ENCODE data around the gene EPS8L3.

Gene EPS8L3

DNA sequence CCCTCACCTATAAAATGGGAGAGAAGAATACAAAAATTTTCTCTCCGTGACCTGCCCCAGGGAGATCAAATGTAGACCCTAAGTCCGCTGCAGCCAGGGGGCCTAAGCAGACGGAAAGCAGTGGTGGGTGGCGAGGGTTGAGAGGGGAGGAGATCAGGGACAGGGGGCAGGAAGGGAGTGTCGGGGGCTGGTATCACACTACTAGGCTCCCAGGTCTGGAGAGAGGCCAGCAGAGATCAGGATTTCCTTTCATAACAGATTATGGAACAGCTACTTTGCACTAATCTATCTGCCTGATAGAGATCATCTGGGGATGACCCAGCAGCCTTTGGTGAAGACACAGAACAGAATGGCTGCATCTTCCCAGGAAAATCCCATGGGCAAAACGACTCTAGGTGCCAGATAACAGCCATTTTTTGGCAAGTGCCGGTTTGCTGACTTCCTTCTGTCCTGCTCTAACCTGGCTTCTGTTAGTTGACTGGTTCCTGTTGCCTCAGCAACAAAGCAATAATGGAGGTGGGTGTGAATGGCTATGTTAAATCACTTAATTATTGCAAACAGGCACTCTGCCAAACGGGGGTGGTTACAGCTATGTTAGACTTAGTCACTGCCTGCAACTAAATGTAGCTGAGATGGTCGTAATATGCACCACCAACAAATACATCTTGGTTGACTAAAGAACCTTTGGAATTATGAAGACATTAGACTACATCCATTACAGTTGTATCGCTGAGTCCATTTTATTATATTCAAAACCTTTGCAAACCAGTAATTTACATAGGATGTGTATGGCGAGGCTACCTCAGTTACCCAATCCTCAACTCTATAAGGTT, 30.0 kb upstream of the EPS8L3 start:
- DNase-seq = peak; percentile 69

DNA sequence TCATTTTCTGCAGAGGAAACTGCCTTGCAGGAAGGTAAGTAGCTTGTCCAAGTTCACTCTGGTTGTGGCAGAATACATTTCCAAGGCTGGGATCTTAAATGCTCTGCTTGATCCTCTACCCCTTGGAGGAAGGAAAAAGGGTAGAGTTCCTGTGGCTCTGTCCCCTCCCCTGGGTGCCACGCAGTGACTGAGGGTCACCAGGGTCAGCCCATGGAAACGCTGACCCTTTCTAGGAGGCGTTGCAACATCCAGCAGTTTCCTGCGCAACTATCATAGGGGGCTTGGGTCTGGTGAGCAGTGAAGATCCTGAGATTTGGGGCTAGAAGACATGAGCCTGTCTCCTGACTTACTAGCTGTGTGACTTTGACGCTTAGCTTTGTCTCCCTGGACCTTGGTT, 29.4 kb upstream of the EPS8L3 start:
- no peak for DNase-seq

DNA sequence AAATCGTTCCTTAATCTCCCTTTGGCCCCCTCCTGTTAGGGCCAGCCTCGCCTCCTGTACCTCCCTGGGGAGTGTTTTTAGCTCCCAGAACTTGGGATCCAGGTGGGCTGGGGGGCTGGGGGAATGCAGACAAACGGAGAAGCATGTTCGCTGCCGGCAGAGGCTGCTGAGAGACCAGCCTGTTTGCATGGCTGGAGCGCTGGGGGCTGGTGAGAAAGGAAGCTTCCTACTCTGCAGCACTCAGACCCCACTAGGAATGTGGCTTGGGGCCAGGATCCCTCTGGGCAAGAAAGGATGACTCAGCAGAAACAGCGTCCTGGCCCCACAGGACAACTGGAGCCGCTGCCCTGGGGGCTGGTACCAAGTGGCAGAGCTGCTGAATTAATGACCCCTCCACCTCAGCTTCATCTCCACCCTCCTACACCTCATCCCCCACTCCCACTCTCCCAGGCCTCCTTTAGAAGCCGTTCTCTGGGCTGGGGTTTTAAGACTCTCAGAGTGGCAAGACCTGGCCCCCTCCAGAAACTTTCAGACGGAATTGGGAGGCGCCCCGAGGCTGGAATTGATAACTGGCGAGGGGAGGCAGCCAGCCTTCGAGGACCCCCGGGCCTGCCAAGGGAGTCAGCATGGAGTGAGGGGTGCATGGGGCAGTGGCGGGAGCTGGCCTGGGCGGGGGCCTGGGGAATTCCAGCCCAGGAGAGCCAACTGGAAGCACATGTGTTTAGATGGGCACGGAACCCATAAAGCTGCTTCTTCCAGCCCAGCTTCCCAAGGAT, 28.5 kb upstream of the EPS8L3 start:
- no peak for DNase-seq

DNA sequence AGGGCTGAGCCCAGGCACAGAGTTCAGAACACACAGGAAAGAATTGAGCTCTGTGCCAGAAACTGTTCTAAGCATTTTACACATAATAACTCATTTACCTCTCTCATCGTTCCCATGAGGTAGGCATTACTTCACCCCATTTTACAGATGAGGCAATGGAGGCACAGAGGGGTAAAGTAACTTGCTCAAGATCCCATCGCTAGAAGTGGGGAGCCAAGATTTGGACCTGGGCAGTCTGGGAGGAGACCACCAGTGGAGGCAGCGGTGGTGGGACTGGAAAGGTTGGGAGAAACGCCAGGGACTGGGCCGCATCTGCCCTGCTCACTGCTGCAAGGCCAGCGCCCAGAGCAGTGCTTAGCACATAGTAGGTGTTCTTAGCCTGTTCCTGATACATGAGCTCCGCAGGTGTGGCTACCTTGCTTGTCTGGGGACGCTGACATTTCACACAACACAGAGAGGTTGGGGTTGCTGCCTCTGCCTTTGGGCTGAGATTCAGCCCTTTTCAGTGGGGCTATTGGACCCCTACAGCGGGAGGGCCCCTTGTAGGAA, 27.8 kb upstream of the EPS8L3 start:
- DNase-seq = no peak

DNA sequence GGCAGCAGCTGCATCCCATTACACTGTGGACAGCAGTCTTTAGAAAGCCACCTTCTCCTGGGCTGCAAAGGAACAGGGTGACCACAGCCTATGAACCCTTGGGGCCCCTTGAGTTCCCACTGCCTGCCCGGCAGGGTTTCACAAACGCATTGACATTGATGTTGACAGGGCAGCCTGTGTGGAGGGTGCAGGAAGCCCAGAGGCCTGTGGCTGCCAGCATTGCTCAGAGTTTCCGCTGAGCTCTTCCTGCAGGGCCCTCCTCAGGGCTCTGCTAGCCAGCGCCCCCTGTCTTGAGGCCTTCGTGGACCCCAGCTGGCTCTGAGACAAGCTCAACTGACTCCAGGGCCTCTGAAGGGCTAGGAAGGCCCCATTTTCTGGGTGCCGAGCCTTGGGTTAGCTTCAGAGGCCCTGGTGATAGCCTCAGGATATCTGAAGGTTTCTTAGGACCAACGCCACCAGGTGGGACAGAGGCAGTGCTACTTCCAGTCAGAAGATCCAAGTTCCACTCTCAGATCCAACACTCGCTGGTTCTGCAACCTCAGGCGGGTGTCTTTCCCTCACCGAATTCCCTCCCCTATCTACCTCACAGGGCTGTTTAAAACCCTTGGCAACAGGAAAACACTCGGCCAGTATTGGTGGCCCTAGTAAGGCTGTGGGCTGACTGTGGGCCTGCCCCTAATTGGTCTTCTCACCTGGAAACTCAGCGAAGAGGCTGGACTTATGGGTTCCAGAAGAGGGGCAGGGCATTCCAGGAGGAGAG, 27.2 kb upstream of the EPS8L3 start:
- DNase-seq = peak; percentile 81

DNA sequence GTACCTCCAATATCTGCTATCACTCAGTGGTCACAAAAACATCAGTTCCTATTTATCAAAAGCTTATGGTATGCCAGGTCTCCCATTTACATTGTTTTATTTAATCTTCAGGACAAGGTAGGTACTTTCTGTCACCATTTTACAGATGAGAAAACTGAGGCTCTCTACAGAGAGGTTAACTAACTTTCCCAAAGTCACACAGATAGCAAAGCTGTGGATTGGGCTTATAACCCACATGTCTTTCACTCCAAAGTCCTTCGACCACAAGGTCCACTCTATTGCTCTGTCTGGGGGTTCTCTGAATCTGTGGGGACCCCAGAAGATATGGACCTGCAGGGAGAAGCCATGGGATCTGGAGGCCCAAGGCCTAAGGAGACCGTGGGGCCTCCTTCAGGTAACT, 26.6 kb upstream of the EPS8L3 start:
- no peak for DNase-seq

DNA sequence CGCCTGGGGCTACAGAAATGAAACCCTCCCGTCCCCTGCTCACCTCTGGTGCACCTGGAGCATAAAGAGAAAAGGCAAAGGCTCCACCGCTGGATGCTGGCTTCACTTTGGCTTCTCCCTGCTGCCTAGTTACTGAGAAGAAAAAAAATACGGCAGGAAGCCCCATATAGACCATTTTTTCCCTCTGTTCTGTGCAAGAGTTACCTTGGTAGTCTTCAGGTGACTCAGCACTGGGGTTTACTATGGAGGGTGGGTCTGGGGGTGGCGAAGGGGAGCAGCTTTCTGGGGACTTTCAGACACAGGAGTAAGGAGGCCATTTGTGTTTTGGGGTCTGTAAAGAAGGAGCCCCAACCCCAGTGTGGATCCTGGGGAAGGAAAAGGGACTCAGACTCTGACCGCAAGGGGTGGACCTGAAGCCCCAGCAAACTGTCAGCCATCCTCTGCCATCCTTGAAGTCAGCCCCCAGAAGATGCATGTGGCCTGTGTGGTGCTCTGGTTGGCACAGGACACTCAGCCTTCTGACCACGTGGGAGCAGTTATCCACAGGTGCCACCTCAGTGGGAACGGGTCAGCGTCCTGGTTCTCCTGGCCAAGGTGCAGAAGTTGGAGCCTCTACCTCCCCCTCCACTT, 25.9 kb upstream of the EPS8L3 start:
- DNase-seq = no peak

DNA sequence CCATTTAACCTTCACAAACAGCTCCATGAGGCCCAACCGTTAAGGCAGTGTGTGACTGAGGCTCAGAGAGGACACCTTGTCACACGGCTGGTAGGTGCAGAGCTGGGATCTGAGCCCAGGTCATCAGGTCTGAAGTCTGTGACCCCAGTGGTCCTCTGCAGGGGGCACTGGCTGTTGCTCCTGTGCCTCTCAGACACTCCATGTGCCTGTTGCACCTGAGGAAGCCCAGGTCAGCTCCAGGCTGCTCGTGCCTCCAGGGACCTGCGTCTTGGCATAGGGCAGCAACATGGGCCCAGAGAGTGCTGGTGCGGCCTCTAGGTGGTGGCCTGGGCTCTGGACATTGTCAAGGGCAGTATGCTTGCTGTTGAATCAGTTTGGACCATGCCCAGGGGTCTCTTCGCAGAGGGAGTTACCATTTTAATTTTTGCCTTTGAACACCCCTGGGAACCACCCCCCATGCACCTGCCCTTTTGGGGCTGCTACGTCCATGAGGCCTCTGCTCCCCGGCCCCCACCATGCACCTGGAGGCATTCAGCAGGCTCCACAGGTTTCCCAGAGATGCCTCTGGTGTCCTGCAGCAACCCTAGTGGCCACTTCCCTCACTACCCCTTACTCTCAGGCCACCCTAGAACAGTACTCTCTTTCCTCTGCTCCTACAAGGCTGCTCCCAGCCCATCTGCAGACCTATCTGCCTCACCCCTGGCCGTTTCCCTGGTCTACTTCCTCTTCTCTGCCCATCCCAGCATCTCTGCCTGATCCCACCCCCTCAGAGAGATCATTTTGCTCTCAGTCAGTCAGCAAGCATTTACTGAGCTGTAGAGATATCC, 25.2 kb upstream of the EPS8L3 start:
- no peak for DNase-seq

DNA sequence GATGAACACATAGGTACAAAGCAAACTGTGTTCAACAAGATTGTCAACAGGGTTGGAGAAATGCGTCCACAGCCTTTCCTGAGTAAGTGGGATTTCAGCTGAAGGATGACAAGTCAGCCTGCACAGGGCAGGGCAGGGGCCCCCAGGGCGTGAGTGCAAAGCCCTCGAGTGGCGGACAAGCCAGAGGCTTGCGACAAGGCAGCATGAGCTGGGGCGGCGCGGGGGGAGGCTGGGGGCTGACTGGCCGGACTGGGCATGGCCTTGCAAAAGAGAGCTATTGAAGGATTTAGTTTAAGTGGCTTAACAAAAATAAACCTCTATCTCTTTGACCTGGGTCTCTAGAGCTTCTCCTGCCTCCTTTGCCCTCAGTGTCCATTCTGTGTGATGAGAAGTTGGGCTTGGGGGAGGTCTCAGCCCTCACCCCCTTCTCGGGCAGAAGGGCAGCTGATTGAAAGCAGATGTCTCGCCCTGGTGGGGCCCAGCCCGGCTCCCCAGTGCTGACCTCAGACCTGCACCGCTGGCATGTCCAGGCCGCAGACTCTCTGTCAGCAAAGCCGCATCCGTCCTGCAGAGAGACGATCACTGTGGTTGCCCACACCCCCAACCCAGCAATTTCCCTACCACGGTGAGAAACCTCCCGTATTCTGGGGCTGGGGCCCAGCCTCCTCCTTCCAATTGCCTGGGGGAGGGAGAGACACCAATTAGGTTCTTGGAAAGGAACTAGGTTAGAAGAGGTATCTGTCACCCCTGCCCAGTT, 24.3 kb upstream of the EPS8L3 start:
- peak; percentile 28 for DNase-seq

DNA sequence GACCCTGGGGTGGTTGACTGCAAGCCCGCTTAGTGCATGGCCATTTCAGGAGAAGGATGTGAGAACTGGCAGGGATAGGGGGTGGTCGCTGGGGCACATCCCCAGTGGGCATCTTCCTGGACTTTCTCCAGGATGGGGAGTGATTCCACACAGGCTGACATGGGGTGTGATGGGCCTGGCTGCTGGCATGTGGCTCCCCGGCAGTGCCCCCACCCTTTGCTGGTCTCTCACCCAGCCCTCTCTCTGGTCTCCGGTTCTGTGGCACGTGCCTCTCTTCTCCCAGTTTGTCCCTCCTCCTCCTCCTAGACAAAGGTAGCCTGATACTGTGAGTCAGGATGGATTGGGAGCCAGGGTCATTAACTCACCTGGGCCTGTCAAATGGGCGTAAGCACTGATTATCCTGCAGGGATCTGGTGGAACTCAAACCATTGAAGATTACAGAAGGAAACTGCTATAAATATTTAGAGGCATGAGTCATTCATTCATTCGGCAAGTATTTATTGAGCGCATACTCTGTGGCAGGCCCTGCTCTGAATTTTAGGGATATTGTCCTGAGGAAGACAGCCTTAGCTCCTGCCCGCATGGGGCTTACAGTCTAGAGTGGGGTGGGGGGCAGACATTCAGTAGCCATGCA, 23.6 kb upstream of the EPS8L3 start:
- no peak for DNase-seq

DNA sequence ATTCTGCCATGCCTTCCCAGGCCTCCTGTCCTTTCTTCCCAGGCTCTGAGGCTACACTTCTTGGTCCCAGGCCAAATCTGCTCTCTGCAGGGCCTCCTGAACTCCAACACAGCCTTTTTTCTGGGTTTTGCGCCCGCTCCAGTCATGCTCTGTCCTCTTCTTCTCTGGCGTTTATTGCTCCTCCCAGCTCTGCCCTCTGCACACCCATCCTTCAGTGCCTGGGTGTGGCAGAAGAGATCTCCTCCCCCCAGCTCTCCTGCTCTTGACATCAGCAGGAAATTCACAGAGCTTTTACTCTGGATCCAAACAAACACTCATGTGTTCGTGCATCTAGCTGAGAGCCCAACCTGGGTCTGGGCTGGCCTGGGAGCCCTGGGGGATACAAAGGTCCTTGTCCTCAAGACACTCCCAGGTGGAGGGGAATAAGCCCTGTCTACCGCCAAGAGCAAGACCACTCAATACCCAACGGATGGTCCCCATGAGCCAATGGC, 22.9 kb upstream of the EPS8L3 start:
- no peak for DNase-seq

DNA sequence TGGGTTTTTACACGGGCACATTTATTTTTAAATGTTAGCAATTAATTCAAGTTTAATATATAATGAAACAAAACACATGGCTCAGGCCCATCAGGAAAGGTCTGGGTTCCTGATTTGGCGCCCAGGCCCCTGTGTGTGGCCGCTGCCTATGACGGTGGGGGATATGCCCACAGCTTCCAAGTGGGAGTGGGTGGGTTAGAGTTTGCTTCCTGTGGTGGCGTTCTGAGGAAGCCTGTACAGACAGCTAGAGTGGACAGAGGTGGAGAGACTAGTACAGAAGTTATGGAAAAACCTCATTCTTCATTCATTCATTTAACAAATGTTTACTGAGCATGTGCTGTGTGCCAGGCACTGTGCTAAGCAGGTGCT, 22.4 kb upstream of the EPS8L3 start:
- no peak for DNase-seq

DNA sequence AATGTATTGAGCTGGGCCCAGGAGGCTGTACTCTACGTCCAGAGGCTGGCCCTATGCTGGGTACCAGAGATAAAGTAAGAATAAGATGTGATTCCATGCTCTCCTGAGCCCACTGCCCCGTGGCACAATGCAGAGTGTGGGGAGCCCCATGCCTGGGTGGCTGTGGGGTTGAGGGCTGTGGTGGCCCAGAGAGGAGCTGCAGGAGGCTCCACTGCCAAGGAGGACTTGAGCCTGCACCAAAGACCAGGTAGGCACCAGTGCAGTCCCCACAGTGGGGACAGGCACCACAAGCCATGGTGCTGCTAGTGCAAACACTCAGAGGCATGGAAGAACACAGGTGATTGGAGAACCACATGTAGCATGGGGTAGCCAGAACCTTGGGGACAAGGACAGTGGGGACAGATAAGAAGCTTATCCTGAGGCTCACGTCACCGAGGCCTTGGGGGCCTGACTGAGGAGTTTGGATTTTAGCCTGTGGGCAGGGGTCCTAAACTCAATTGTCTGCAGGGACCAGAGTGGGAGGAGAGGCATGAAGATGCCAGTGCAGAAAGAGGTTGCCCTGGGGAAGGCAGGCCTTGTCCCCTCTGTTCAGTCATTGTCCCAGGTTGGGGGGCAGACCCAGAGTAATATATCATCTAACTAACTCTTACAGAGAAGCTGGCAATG, 21.9 kb upstream of the EPS8L3 start:
- no peak for DNase-seq

DNA sequence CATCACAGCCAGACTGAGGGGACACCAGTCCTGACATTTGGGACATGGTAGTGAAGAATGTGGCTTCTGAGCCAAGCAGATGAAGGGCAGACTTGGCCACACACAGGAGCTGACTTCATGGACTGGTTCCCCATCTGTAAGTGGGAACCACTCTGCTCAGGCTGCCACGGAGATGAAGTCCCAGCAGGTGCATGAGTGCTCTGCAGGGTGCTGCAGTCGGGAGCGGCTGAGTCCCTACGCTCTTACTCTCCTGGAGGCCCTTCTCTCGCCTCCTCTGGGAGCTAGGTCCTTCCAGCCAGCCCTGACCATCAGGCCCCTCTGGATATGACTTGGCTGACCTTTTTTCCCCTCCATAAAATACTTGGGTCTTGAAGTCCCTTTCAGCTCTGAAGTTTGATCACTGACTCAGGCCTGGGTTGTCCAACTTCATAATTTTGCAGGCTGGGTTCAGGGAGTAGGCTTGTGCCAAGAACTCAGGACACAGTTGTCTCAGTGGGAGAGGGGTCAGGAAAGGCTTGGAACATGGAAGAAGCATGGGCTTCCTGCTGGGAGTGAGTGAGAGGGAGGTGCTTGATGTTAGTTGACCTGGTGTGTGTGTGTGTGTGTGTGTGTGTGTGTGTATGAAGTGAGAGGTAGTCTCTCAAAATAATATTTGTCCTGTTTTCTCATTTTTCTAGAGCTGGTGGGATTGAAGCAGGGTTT, 21.0 kb upstream of the EPS8L3 start:
- DNase-seq = no peak

DNA sequence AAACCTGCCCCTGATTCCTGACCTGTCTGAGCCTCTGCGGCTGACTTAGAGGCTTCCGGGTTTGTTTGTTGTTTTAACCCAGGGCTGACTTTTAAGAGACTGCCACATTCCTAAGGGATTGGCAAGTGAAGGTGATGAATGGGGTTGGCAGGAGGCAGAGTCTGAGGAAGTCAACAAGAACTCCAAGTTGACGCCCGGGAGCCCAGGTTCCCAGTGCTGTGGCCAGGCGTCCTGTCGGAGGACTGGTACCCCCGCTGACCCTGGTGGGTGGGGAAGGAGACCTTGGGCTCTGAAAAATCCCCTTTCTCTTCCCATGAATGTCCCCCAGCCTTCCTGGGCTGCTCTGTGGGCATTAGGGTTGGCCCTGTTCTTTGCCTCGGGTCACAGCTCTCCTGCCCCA, 19.7 kb upstream of the EPS8L3 start:
- DNase-seq = no peak

DNA sequence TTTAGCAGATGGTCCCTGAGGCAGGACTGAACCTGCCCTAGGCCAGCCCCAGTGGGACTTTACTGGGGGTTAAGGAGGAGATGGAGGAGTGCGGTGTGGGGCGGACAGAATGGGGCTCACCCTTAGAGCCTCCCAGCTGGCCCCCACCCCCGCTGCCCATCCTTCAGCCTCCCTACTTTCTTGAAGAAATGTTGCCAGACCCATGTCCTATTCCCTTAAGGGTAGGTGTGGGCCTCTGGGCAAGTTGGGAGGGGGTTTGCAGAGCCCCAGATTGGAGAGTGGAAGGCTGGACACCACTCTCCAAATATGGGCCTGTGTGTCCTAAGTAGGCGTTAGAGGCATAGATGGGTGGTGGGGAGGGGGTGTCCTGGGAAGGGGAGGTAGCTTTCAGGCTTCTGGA, 19.2 kb upstream of the EPS8L3 start:
- DNase-seq = no peak

DNA sequence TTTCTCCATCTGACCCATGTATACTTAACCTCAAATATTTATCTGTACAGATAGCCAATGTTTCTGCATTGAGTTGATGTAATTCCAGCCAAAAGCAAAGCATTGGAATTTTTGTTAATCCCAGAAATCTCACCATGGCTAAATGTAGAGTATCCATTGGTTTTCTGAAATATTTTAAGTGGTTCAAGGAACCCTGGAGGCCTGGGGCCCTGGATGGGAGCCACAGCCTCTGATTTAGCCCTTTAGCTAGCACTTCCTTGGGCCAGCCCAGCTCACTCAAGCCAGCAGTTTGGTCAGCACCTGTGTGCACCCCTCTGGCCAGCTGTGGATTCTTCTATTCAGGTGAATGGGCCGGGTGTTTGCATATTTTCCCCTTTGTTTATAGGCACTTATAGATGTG, 18.8 kb upstream of the EPS8L3 start:
- DNase-seq = no peak

DNA sequence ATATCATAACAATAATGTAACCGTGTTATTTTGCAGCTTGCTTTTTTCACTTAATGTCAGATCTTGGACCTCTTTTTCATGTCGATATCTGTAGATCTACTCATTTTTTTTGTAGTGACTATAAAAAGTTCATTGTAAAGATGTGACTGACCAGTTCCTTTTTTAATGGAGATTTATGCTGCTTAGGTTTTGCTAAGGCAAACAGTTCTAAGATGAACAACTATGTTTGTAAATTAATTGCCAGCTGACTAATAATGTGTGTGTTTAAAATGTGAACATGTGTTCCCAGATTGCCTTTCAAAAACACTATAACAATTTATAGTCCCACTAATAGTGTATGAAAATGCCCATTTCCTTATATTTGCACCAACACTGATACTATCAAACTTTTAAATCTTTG, 18.1 kb upstream of the EPS8L3 start:
- DNase-seq = no peak

DNA sequence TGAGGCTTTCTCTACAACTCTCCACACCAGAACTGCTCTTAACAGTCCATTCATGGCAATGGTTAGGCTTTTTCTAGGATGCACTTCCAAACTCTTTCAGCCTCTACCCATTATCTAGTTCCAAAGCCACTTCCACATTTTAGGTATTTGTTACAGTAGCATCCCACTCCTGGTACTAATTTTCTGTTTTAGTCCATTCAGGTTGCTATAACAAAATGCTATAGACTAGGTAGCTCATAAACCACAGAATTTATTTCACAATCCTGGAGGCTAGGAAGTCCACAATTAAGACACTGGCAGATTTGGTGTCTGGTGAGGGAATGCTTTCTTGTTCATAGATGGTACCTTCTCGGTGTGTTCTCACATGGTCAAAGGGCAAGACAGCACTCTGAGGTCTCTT, 17.3 kb upstream of the EPS8L3 start:
- no peak for DNase-seq
